ENCODE data around the gene PRR13.
"Not testable (repeated sequence)": the region's sequence is repeated elsewhere in the genome, so short reads cannot be mapped to it uniquely, and the experiment has no call there.

PRR13 gene

DNA sequence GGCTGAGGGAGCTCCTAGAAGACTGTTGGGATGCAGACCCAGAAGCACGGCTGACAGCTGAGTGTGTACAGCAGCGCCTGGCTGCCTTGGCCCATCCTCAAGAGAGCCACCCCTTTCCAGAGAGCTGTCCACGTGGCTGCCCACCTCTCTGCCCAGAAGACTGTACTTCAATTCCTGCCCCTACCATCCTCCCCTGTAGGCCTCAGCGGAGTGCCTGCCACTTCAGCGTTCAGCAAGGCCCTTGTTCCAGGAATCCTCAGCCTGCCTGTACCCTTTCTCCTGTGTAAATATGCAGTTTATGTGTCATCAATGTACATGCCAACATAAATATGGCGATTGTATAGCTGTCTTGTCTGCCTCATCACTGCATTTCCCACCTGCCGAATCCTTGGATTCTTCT is 10.3 kb upstream of the PRR13 start:
- H3K4me3 ChIP-seq (ENCODE audit: low read depth, low read length) = no peak overlapping the region
- DNase-seq (ENCODE audit: low read depth, low spot score) = no peak
- ChIA-PET CTCF (interaction anchor here (0.8 to 12.8 kb wide), 4 partner anchors 10 to 110 kb away, joined by 4 to 593 read pairs (median 36); partner anchors contain the start of genes AAAS and AMHR2), POLR2A (interaction anchor here (0.7 kb wide), 1 partner anchor 10 kb away, joined by 3 read pairs; the partner anchor contains the start of gene PRR13)
- TF ChIP-seq, protein P1, sequence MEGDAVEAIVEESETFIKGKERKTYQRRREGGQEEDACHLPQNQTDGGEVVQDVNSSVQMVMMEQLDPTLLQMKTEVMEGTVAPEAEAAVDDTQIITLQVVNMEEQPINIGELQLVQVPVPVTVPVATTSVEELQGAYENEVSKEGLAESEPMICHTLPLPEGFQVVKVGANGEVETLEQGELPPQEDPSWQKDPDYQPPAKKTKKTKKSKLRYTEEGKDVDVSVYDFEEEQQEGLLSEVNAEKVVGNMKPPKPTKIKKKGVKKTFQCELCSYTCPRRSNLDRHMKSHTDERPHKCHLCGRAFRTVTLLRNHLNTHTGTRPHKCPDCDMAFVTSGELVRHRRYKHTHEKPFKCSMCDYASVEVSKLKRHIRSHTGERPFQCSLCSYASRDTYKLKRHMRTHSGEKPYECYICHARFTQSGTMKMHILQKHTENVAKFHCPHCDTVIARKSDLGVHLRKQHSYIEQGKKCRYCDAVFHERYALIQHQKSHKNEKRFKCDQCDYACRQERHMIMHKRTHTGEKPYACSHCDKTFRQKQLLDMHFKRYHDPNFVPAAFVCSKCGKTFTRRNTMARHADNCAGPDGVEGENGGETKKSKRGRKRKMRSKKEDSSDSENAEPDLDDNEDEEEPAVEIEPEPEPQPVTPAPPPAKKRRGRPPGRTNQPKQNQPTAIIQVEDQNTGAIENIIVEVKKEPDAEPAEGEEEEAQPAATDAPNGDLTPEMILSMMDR (IDR thresholded peaks at IDR 0.05; ENCODE audit: insufficient read depth, low read length, missing control alignments) = no peak

DNA sequence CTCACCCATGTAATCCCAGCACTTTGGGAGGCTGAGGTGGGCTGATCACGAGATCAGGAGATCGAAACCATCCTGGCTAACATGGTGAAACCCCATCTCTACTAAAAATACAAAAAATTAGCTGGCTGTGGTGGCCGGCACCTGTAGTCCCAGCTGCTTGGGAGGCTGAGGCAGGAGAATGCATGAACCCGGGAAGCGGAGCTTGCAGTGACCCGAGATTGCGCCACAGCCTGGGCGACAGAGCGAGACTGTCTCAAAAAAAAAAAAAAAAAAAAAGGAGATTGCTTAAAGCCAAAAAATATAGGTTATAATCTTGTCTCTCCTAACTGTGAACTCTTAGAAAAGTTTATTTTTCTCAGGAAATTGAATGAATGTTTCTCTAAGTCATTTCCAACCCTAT is 6.2 kb upstream of the PRR13 start:
- H3K4me3 ChIP-seq (ENCODE audit: low read depth, low read length); POLR2A ChIA-PET; DNase-seq (ENCODE audit: low read depth, low spot score): not testable (repeated sequence)
- CTCF ChIA-PET = interaction anchor here (1.1 to 3.3 kb wide), 3 partner anchors 10 to 83 kb away, joined by 3 to 13 read pairs (median 6); no protein-coding TSS in a partner anchor

DNA sequence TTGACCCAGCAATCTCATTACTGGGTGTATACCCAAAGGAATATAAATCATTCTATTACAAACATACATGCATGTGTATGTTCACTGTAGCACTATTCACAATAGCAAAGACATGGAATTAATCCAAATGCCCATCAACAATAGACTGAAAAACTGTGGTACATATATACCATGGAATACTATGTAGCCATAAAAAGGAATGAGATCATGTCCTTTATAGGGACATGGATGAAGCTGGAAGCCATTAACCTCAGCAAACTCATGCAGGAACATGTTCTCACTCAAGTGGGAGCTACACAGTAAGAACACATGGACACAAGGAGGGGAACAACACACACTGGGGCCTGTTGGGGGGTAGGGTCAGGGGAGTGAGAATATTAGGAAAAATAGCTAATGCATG is 2.0 kb upstream of the PRR13 start:
- ChIA-PET POLR2A (interaction anchor here (2.1 kb wide), 1 partner anchor 11 kb away, joined by 6 read pairs; no protein-coding TSS in a partner anchor), CTCF (interaction anchor here (1.3 to 3.0 kb wide), 4 partner anchors 17 to 90 kb away, joined by 3 to 14 read pairs (median 10); partner anchors contain the start of gene AMHR2)
- H3K4me3 ChIP-seq (ENCODE audit: low read depth, low read length); DNase-seq (ENCODE audit: low read depth, low spot score): not testable (repeated sequence)

DNA sequence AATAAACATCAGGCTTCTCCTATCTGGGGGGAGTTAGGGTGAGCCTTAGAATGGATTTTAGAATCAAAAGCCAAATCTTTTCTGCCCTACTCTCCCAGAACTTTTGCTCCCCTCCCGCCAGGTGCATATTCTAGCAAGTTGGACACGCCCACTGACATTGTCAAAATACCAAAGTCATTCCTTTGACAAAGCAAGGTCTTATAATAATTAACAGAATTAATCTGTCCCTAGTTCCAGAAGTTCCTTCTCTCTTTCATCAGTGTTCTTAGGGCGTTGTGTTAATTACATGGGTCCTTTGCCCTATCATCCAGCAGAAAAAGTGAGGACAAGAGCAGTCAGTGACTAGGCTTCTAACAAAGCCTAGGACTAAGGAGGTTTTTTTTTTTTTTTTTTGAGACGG is 2.4 kb downstream of the PRR13 start:
- H3K4me3 ChIP-seq (ENCODE audit: low read depth, low read length) = no peak overlapping the region
- CTCF ChIA-PET = interaction anchor here (0.9 to 1.6 kb wide), 2 partner anchors 92 to 123 kb away, joined by 3 to 4 read pairs; partner anchors contain the start of gene AAAS
- POLR2A ChIA-PET = no interaction called here
- no peak for DNase-seq (ENCODE audit: low read depth, low spot score)
- TF ChIP-seq, protein P1 (IDR thresholded peaks at IDR 0.05; ENCODE audit: insufficient read depth, low read length, missing control alignments) = no peak

DNA sequence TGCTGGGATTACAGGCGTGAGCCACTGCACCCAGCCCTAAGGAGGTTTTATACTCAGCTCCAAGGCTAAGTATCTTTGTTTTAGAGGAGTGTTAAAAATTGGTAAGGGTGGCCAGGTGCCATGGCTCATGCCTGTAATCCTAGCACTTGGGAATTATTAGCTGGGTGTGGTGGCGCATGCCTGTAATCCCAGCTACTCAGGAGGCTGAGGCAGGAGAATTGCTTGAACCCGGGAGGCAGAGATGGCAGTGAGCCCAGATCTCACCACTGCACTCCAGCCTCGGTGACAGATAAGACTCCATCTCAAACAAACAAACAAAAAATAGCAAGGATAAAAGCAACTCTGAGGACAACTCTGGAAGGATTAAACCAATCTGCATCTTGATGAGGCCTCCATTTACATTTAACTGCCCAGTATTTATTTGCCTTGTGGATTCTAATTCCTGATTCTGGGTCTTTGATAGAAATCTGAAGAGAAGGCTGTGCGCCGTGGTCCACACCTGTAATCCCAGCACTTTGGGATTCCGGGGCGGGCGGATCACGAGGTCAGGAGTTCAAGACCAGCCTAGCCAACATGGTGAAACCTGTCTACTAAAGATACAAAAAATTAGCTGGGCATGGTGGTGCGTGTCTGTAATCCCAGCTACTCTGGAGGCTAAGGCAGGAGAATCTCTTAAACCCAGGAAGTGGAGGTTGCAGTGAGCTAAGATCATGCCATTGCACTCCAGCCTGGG is 3.2 kb downstream of the PRR13 start:
- H3K4me3 ChIP-seq (ENCODE audit: low read depth, low read length); DNase-seq (ENCODE audit: low read depth, low spot score); POLR2A ChIA-PET: not testable (repeated sequence)
- CTCF ChIA-PET = interaction anchor here (0.9 to 1.6 kb wide), 4 partner anchors 77 to 124 kb away, joined by 3 to 4 read pairs (median 3); partner anchors contain the start of gene AAAS

DNA sequence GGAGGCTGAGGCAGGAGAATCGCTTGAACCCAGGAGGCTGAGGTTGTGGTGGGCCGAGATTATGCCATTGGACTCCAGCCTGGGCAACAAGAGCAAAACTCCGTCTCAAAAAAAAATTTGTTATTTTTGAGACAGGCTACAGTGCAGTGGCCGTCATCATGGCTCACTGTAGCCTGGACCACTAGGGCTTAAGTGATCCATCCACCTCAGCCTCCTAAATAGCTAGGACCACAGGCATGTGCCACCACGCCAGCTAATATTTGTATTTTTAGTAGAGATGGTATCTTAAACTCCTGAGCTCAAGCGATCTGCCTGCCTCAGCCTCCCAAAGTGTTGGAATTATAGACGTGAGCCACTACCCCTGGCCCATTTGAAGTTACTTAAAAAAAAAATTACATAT is 9.4 kb downstream of the PRR13 start:
- POLR2A ChIA-PET = interaction anchor here (1.0 kb wide), 2 partner anchors 71 to 106 kb away, joined by 3 read pairs; partner anchors contain the start of gene SP1
- TF ChIP-seq, protein P1 (IDR thresholded peaks at IDR 0.05; ENCODE audit: insufficient read depth, low read length, missing control alignments) = no peak
- H3K4me3 ChIP-seq (ENCODE audit: low read depth, low read length) = no peak overlapping the region
- CTCF ChIA-PET = interaction anchor here (0.7 to 1.9 kb wide), 19 partner anchors 9 to 131 kb away, joined by 3 to 13 read pairs (median 4); partner anchors contain the start of genes AAAS and PRR13
- DNase-seq (ENCODE audit: low read depth, low spot score) = no peak

DNA sequence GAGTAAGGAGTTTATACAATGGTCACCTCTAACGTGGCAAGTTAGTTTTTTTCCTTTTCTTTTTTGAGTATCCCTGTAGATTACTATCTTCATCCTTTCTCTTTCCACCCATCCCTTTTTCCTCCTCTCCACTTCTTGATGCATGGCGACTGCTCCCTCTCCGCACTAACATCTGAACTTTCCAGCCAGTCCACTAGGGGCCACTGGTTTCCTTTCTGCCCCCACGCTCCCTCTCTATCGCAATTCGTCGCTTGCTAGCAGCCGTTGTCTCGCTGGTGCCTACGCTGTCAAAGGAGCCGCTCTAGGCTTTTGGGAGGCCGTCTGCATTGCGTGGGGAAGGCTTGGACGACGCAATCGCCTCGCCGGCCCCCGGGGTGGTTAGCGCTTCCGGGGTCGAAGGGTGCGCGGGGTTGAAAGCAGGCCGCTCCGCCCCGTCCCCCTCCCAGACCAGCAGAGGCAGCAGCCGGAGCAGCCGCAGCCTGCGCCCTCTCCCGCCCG is 10.2 kb downstream of the PRR13 start, which contains the start of gene PCBP2:
TSS of gene PCBP2 (plus strand) at position 442 of the 498 bp plus-strand sequence. CDS start 2,699 bp downstream, outside the sequence.
- TF ChIP-seq, protein P1 (IDR thresholded peaks at IDR 0.05; ENCODE audit: insufficient read depth, low read length, missing control alignments) = peak; percentile 93
- peak within 1 kb of the TSS; percentile 88 for H3K4me3 ChIP-seq (ENCODE audit: low read depth, low read length)
- DNase-seq (ENCODE audit: low read depth, low spot score) = peak; percentile 97
- CTCF ChIA-PET = interaction anchor here (0.7 to 1.9 kb wide), 18 partner anchors 9 to 131 kb away, joined by 3 to 13 read pairs (median 4); partner anchors contain the start of genes AAAS and PRR13
- POLR2A ChIA-PET = interaction anchor here (1.0 kb wide), 2 partner anchors 72 to 107 kb away, joined by 3 read pairs; partner anchors contain the start of gene SP1
